Measurements from ENCODE around the gene CAMK2D.

- TF ChIP-seq CTCF (IDR thresholded peaks at IDR 0.05 in 8 of 11, conservative IDR thresholded peaks at IDR 0.05 in 3 of 11) (no peak), POLR2A (IDR thresholded peaks at IDR 0.05) (no peak), POLR2AphosphoS5 (IDR thresholded peaks at IDR 0.05) (no peak)
Observed at GRCh38 chr4:113801882-113802281, 40.3 kb upstream of the CAMK2D start.
